Thyroid gland (tissue), 4 donors: ENCODE data around the gene PPP2R2B. TPM values are rescaled to one million over a fixed set of nuclear protein-coding genes. Genes with fewer than 3 reads are reported as not detected.

Experiments
- DNase-seq, 2 donors: peaks; one replicate each; pipeline ENCODE4 v3.0.0-alpha.2; 2019
- H3K27ac ChIP-seq, 3 donors: fragments of 200-600 bp; sonication (generic); 1 replicate in 2 of 3; 2 replicates in 1 of 3; pipeline ENCODE4 v1.5.1; 2016 to 2019; ENCODE audit warnings: mild to moderate bottlenecking in 1 of 3, moderate library complexity in 1 of 3
- H3K27me3 ChIP-seq: fragments of 200-600 bp; sonication (generic); one replicate; pipeline ENCODE4 v1.5.1; 2019
- H3K36me3 ChIP-seq, 2 donors: fragments of 200-600 bp; sonication (generic); one replicate each; pipeline ENCODE4 v1.5.1; 2016 to 2019
- H3K4me1 ChIP-seq, 2 donors: fragments of 200-600 bp; sonication (generic); one replicate each; pipeline ENCODE4 v1.5.1; 2017 to 2019
- H3K4me3 ChIP-seq, 3 donors: fragments of 200-600 bp; sonication (generic); replicated peaks in 1 of 3; 1 replicate in 2 of 3; 2 replicates in 1 of 3; pipeline ENCODE4 v1.5.1; 2016; ENCODE audit warnings: mild to moderate bottlenecking in 1 of 3
- H3K9me3 ChIP-seq: fragments of 200-600 bp; sonication (generic); one replicate; pipeline ENCODE4 v1.5.1; 2017
- CTCF ChIP-seq, 6 experiments: fragments of 200-600 bp in 3 of 6; fragments of 450-650 bp in 3 of 6; sonication (generic) in 3 of 6; IDR thresholded peaks; one replicate each; pipeline ENCODE4 v1.5.1; 2016 to 2019; ENCODE audit warnings: antibody characterized with exemption in 6 of 6, mild to moderate bottlenecking in 2 of 6, inconsistent platforms in 1 of 6, moderate library complexity in 1 of 6
- POLR2A ChIP-seq, 2 donors: fragments of 450-650 bp; IDR thresholded peaks; one replicate each; pipeline ENCODE4 v1.6.1; 2017; ENCODE audit warnings: antibody characterized with exemption in 2 of 2, mild to moderate bottlenecking in 2 of 2, moderate library complexity in 1 of 2
- WGBS, 2 donors: methylation state at CpG; one replicate each; pipeline ENCODE4 v1.1.5; 2017; 5-methylcytosine and 5-hydroxymethylcytosine counted together
- intact Hi-C: fragments of 100-400 bp; cut with DNase I; formaldehyde crosslinking; loops from one replicate; pipeline ENCODE4 v1.15.1; 2023
- total RNA-seq, 4 donors: library from RNA; depleted of rRNA; stranded (reverse); fragments of >200 nt; gene quantifications; one replicate each; pipeline ENCODE4 v1.2.3, GENCODE V29; 2016

Gene PPP2R2B
- total RNA-seq, 4 donors from 2014 or later = 1.1 to 5.0 (median 2.9) TPM

- TF ChIP-seq POLR2A (IDR thresholded peaks at IDR 0.05) (no peak), CTCF (IDR thresholded peaks at IDR 0.05) (no peak)
- WGBS, 2 donors = 86 to 90% methylated on average over 2 of the region's 2 CpGs
- H3K4me1 ChIP-seq = no peaks in the 10 kb centered on the region
Observed at GRCh38 chr5:146584750-146585149, 293.8 kb downstream of the PPP2R2B start.

GRCh38 chr5:146582051-146582596 is 296.4 kb downstream of the PPP2R2B start:
- no peaks in the 10 kb centered on the region for H3K4me1 ChIP-seq
- no peak for TF ChIP-seq CTCF (IDR thresholded peaks at IDR 0.05)
- no peak for TF ChIP-seq POLR2A (IDR thresholded peaks at IDR 0.05)
- no peaks in the 10 kb centered on the region for H3K36me3 ChIP-seq
- no peak for DNase-seq
- no peaks in the 10 kb centered on the region for H3K9me3 ChIP-seq
- intact Hi-C loops = no loop called here
- H3K4me3 ChIP-seq = no peak overlapping the region
- H3K27ac ChIP-seq = no peak overlapping the region
- H3K27me3 ChIP-seq = no peaks in the 10 kb centered on the region

More at GRCh38 chr5:146584750-146585149, 293.8 kb downstream of the PPP2R2B start:
- Histone ChIP-seq H3K27ac (no peak overlapping the region), H3K36me3 (no peaks in the 10 kb centered on the region), H3K9me3 (no peaks in the 10 kb centered on the region), H3K27me3 (no peaks in the 10 kb centered on the region), H3K4me3 (no peak overlapping the region)
- intact Hi-C loops = no loop called here
- no peak for DNase-seq

- intact Hi-C loops = no loop called here
- no peak for TF ChIP-seq CTCF (IDR thresholded peaks at IDR 0.05)
- TF ChIP-seq POLR2A (IDR thresholded peaks at IDR 0.05) = no peak
- Histone ChIP-seq H3K9me3 (no peaks in the 10 kb centered on the region), H3K4me3 (no peak overlapping the region), H3K4me1 (no peaks in the 10 kb centered on the region), H3K36me3 (no peaks in the 10 kb centered on the region), H3K27me3 (no peaks in the 10 kb centered on the region), H3K27ac (no peak overlapping the region)
- 85 to 90% methylated on average over 3 of the region's 3 CpGs for WGBS, 2 donors
- DNase-seq = no peak
Observed at GRCh38 chr5:146580237-146580636, 298.3 kb downstream of the PPP2R2B start.

- intact Hi-C loops = no loop called here
- no peaks in the 10 kb centered on the region for H3K27me3 ChIP-seq
- no peak for DNase-seq
- no peak for TF ChIP-seq CTCF (IDR thresholded peaks at IDR 0.05)
- TF ChIP-seq POLR2A (IDR thresholded peaks at IDR 0.05) = no peak
- no peaks in the 10 kb centered on the region for H3K9me3 ChIP-seq
- 77 to 97% methylated on average over 1 of the region's 1 CpG for WGBS, 2 donors
- H3K36me3 ChIP-seq = no peaks in the 10 kb centered on the region
- H3K4me3 ChIP-seq = no peak overlapping the region
- no peaks in the 10 kb centered on the region for H3K4me1 ChIP-seq
- H3K27ac ChIP-seq = no peak overlapping the region
Observed at GRCh38 chr5:146574713-146575112, 303.8 kb downstream of the PPP2R2B start.

- TF ChIP-seq POLR2A (IDR thresholded peaks at IDR 0.05) (no peak), CTCF (IDR thresholded peaks at IDR 0.05) (no peak)
- H3K27me3 ChIP-seq = no peaks in the 10 kb centered on the region
- H3K9me3 ChIP-seq = no peaks in the 10 kb centered on the region
- no peak overlapping the region for H3K4me3 ChIP-seq
- no peaks in the 10 kb centered on the region for H3K36me3 ChIP-seq
- no peaks in the 10 kb centered on the region for H3K4me1 ChIP-seq
- H3K27ac ChIP-seq = no peak overlapping the region
- WGBS, 2 donors = 88 to 94% methylated on average over 2 of the region's 2 CpGs
- DNase-seq = no peak
- intact Hi-C loops = no loop called here
Observed at GRCh38 chr5:146568161-146568560, 310.4 kb downstream of the PPP2R2B start.
